Measurements from ENCODE around the gene TRIM47. TPM values are rescaled to one million over a fixed set of nuclear protein-coding genes. Genes with fewer than 3 reads are reported as not detected.

The TRIM47 gene
- total RNA-seq, 2 experiments from 2014 or later: 13.4 to 19.9 TPM

DNA sequence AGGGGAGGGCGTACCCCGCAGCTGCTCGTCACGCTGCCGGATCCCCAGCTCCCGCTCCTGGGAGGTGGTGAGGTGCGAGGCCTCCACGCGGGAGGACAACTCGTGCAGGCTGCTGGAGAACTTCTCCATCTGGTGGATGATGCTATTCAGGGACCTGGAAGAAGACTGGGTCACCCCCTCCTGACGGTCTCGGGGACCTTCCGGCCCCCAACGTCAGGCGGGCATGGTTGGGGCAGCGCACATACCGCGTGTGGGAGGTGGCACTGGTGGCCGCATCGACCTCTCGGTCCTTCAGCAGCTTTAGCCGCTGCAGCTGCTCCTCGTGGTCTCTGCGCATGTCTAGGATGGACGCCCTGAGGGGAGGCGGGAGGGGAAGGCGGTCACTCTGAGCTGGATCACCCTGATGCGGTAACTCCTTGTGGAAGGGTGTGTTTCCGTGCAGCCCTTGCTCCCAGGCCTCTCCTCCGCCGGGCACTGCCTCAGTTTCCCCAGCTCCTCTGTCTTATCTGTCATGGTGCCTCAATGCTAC lies 39.6 kb upstream of the TRIM47 start:
- no peak overlapping the region for H3K4me3 Mint-ChIP-seq
- H3K27me3 Mint-ChIP-seq: no peaks in the 10 kb centered on the region
- no peak overlapping the region for H3K27ac Mint-ChIP-seq
- ATAC-seq: no peak
- DNase-seq: no peak
- ChIA-PET CTCF (interaction anchor here (1.3 kb wide), 1 partner anchor 96 kb away, joined by 3 read pairs; no protein-coding TSS in a partner anchor), POLR2A (no interaction called here)
- intact Hi-C loops (cut with DNase I, micrococcal nuclease): no loop called here
- peaks cover 2% of the 10 kb centered on the region for H3K4me1 Mint-ChIP-seq
- no peaks in the 10 kb centered on the region for H3K9me3 Mint-ChIP-seq (ENCODE audit: low read depth)
- peaks cover 8% of the 10 kb centered on the region for H3K36me3 Mint-ChIP-seq (ENCODE audit: low read depth)

DNA sequence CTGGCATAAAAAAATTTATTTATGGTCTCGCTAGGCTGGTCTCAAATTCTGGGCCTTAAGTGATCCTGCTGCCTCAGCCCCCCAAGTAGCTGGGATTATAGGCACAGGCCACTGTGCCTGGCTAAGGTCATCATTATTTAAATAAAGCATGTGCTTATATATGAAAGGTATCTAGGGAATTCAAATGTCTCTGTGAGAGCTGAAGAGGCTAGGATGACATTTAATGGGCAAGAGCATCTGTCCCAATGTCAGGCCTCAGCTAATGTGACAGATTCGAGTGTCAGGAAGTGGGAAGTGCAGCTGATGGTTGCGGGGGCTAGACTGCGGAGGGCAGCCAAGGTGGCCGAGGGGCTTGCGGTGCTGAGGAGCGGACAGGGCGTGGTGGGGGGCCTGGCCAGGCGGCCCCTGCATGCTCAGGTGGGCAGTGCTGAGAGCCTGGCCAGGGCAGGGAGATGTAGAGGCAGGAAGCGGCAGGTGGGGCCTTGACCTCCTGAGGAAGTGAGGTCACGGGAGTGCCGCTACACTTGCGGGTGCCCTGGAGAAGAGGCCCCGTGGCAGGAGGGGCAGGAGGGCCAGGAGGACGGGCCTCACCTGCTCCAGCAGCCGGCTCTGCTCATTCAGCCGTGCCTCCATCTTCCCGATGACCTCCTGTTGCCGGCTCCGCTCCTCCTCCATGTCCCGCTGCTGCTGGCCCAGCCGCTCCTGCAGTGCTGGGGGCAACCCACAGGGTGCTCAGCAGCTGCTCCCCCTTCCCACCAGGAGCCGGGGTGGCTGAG lies 38.9 kb upstream of the TRIM47 start:
- H3K27ac Mint-ChIP-seq: no peak overlapping the region
- ATAC-seq (no peak), DNase-seq (no peak)
- peaks cover 2% of the 10 kb centered on the region for H3K4me1 Mint-ChIP-seq
- POLR2A ChIA-PET: no interaction called here
- no peaks in the 10 kb centered on the region for H3K9me3 Mint-ChIP-seq (ENCODE audit: low read depth)
- CTCF ChIA-PET: no interaction called here
- no peaks in the 10 kb centered on the region for H3K27me3 Mint-ChIP-seq
- intact Hi-C loops (cut with DNase I, micrococcal nuclease): no loop called here
- peaks cover 5% of the 10 kb centered on the region for H3K36me3 Mint-ChIP-seq (ENCODE audit: low read depth)
- H3K4me3 Mint-ChIP-seq: no peak overlapping the region

DNA sequence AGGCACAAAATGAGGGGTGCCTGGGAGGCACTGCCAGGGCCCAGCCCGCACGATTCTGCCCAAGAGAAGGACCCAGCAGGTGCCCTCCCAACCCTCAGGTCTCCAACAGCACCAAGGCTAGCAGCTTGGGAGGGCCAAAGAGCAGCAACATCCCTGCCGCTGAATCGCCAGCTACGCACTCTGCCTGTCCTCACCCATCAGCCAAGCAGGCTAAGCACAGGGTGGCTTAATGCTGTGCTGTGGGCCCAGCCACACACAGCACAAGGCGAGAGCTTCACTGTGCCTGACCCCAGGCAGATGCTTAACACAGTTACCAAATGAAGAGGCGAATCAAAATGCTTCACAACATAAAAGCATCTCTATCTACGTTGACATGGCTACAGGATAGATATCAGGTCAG lies 36.9 kb upstream of the TRIM47 start:
- ATAC-seq: no peak
- DNase-seq: no peak
- Mint-ChIP-seq H3K36me3 (ENCODE audit: low read depth) (peaks cover 5% of the 10 kb centered on the region), H3K4me1 (peaks cover 2% of the 10 kb centered on the region), H3K9me3 (ENCODE audit: low read depth) (no peaks in the 10 kb centered on the region), H3K4me3 (no peak overlapping the region), H3K27me3 (no peaks in the 10 kb centered on the region), H3K27ac (no peak overlapping the region)
- ChIA-PET POLR2A (no interaction called here), CTCF (interaction anchor here (1.1 kb wide), 2 partner anchors 10 to 12 kb away, joined by 3 read pairs; no protein-coding TSS in a partner anchor)
- intact Hi-C loops (cut with DNase I, micrococcal nuclease): no loop called here

DNA sequence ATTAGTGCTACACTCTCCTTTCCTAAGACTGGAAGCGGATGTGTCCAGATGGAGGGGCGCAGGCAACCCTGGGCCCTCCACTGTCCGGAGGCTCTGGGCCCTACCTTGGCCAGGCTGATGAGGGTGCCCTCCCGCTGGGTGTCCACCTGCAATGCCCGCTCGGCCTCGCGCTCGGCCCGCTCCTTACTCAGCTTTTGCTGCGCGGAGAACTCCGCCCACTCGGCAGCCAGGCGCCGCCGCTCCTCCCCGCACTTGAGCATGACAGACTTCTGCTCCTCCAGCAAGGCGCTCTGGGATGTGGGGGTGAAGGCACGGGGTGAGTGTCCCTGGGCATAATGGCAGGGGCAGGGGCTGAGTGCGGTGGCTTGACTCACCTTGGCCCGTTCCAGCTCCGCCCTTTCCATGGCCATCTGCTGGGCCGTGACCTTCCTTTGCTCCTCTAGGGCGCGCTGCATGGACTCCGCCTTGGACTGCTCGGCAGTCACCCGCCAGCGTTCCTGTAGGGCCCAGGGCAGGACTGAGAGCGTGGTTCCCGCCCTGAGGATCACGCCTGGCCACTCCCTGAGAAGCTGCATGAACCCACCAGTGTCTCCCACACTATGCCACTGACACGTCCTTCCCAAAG lies 36.4 kb upstream of the TRIM47 start:
- intact Hi-C loops (cut with DNase I, micrococcal nuclease): no loop called here
- no peaks in the 10 kb centered on the region for H3K9me3 Mint-ChIP-seq (ENCODE audit: low read depth)
- H3K27ac Mint-ChIP-seq: no peak overlapping the region
- ATAC-seq: no peak
- ChIA-PET POLR2A (no interaction called here), CTCF (interaction anchor here (1.1 kb wide), 1 partner anchor 9 kb away, joined by 3 read pairs; no protein-coding TSS in a partner anchor)
- no peak for DNase-seq
- H3K36me3 Mint-ChIP-seq (ENCODE audit: low read depth): peaks cover 5% of the 10 kb centered on the region
- H3K4me3 Mint-ChIP-seq: no peak overlapping the region
- no peaks in the 10 kb centered on the region for H3K27me3 Mint-ChIP-seq
- peaks cover 5% of the 10 kb centered on the region for H3K4me1 Mint-ChIP-seq

DNA sequence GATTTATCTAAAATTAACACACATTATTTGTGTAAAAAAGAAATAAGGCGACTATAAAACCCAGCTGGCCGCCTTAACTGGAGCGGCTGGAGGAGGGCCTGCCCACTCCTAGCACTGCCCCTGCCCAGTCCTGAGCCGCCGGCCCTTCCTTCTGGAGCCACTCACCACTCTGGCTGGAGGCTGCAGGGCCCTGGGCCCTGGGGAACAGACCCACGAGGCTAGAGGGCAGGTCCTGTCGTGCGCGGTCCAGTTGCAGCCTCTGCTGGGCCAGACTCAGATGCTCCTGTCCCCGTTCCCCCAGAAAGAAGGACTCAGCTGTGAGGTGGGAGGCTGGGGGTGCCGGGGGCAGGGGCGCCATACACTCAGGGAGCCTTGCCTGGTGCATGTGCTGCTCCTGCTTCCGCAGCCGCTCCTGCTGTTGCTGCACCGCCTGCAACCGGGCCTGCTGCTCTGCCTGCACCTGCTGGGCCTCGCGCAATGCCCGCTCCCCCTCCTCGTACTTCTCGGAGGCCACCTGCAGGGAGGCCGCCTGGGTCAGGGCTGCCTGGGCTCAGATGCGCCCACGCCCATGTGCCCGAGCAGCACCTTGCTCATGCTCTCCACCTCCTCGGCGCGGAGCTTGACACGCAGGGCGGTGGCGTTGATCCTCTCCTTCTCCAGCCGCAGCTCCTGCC lies 35.3 kb upstream of the TRIM47 start:
- H3K27ac Mint-ChIP-seq: no peak overlapping the region
- POLR2A ChIA-PET: interaction anchor here (0.6 kb wide), 1 partner anchor 41 kb away, joined by 6 read pairs; no protein-coding TSS in a partner anchor
- CTCF ChIA-PET: no interaction called here
- peaks cover 5% of the 10 kb centered on the region for H3K4me1 Mint-ChIP-seq
- ATAC-seq (no peak), DNase-seq (no peak)
- H3K4me3 Mint-ChIP-seq: no peak overlapping the region
- H3K27me3 Mint-ChIP-seq: no peaks in the 10 kb centered on the region
- intact Hi-C loops (cut with DNase I, micrococcal nuclease): no loop called here
- no peaks in the 10 kb centered on the region for H3K9me3 Mint-ChIP-seq (ENCODE audit: low read depth)
- peaks cover 5% of the 10 kb centered on the region for H3K36me3 Mint-ChIP-seq (ENCODE audit: low read depth)

DNA sequence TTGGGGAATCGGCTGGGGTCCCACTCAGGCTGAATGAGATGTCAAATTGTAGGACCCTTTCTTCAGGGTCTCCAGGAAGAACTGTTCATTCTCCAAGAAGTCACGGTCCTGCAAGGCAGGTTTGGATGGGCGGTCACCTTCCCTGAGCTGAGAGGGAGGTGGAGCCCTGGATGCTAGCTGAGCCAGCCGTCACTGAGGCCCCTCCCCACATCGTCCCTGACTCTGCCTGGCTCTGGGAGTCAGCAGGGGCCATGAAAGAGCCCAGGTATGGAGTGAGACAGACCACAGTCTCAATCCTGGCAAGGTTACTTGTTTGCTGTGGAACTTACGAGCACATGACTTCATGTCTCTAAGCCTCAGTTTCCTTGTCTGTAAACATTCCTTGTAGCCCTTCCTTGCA lies 32.3 kb upstream of the TRIM47 start:
- intact Hi-C loops (cut with DNase I, micrococcal nuclease): no loop called here
- POLR2A ChIA-PET: no interaction called here
- no peak for DNase-seq
- Mint-ChIP-seq H3K9me3 (ENCODE audit: low read depth) (no peaks in the 10 kb centered on the region), H3K27ac (no peak overlapping the region), H3K4me3 (no peak overlapping the region), H3K27me3 (no peaks in the 10 kb centered on the region), H3K4me1 (peaks cover 3% of the 10 kb centered on the region), H3K36me3 (ENCODE audit: low read depth) (peaks cover 2% of the 10 kb centered on the region)
- ATAC-seq: no peak
- CTCF ChIA-PET: interaction anchor here (0.8 to 2.2 kb wide), 6 partner anchors 47 to 104 kb away, joined by 3 to 9 read pairs (median 4); no protein-coding TSS in a partner anchor

DNA sequence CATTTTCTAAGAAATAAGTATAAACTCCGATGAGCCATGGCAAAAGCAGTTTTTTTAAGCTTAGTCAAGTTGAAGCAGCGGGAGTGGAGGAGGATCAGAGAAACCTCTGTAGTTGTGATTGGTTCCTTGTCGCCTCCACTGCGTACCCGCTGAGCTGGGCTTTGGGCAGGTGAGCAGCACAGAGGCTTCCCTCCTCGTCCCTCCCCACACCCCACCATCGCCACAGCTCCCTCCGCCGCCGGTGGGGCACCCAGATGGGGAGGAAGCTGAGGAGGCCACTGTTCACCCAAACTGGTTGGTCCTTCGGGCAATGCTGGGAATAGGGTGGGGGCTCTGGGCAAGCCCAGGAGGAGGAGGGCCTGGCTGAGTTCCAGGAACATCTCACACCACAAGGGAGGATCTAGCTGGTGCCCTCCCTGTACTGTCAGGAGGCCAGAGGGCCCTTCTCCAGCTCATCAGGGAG lies 31.5 kb upstream of the TRIM47 start:
- peaks cover 7% of the 10 kb centered on the region for H3K4me1 Mint-ChIP-seq
- H3K27me3 Mint-ChIP-seq: no peaks in the 10 kb centered on the region
- ATAC-seq: no peak
- POLR2A ChIA-PET: interaction anchor here (0.8 kb wide), 1 partner anchor 92 kb away, joined by 3 read pairs; no protein-coding TSS in a partner anchor
- CTCF ChIA-PET: interaction anchor here (0.5 to 2.2 kb wide), 11 partner anchors 16 to 393 kb away, joined by 3 to 9 read pairs (median 3); no protein-coding TSS in a partner anchor
- H3K9me3 Mint-ChIP-seq (ENCODE audit: low read depth): no peaks in the 10 kb centered on the region
- peaks cover 2% of the 10 kb centered on the region for H3K36me3 Mint-ChIP-seq (ENCODE audit: low read depth)
- intact Hi-C loops (cut with DNase I, micrococcal nuclease): loop anchor here (5.0 to 10.0 kb wide), 2 partner anchors 92 to 365 kb away; partner anchors contain the start of gene CDK3 (in 1 of the 2)
- DNase-seq: no peak
- no peak overlapping the region for H3K4me3 Mint-ChIP-seq
- H3K27ac Mint-ChIP-seq: no peak overlapping the region

DNA sequence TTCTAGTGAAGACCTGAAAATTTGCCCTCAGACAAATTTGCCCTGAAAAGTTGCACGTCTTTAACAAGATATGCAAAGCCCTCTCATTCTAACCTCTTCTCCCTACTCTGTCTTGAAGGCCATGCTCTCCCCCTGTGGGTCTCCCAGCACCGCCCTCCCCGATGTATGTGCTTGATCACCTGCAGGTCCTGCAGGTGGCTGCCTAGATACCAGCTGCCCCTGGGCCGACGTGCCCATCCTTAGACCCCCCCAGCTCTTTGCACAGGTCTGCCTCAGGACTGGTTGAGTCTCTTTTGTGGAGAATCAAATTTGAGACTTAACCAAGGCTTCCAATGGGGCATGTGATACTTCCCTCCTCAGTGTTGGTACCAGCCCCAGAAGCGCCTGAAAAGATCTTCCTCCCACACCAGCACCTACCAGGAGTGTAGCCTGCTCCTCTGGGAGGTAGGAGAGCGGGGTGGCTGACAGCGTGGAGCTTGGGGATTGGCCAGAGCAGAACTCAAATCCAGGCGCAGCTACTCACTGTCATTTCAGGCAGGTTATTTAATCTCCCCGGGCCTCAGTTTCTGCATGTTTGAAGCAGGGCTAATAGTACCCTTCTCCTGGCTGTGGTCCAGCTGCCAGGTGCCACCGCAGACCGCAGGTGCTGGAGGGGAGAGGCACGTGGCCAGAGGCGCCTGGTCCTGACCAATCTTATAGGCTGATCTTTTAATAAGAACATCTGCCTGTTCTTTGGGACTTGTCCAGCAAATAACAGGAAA lies 30.9 kb upstream of the TRIM47 start:
- H3K9me3 Mint-ChIP-seq (ENCODE audit: low read depth): no peaks in the 10 kb centered on the region
- no peaks in the 10 kb centered on the region for H3K27me3 Mint-ChIP-seq
- intact Hi-C loops (cut with DNase I, micrococcal nuclease): loop anchor here (5.0 to 10.0 kb wide), 2 partner anchors 93 to 366 kb away; partner anchors contain the start of gene CDK3 (in 1 of the 2)
- CTCF ChIA-PET: interaction anchor here (0.5 to 2.2 kb wide), 11 partner anchors 17 to 394 kb away, joined by 3 to 9 read pairs (median 3); no protein-coding TSS in a partner anchor
- ATAC-seq: no peak
- peaks cover 7% of the 10 kb centered on the region for H3K4me1 Mint-ChIP-seq
- no peak overlapping the region for H3K27ac Mint-ChIP-seq
- H3K4me3 Mint-ChIP-seq: no peak overlapping the region
- no peak for DNase-seq
- H3K36me3 Mint-ChIP-seq (ENCODE audit: low read depth): peaks cover 2% of the 10 kb centered on the region
- POLR2A ChIA-PET: interaction anchor here (0.8 kb wide), 1 partner anchor 93 kb away, joined by 3 read pairs; no protein-coding TSS in a partner anchor

DNA sequence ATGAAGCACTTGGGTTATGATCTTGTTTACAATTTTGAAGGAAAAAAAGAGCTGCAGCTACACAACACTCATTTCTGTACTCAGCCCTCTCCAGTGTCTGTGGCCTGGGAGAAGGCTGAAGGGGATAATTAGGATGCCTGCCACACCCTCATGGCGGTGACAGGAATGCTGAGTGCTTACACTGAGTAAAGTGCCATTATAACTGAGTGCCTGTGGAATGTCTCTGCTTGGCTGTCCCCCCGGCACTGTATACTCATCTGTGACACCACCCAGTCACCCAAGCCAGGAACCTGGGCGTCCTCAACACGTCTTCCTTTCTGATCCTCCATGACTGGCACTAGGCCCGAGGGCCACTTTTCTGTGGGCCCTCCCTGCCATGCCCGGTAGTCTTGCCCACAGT lies 29.8 kb upstream of the TRIM47 start:
- intact Hi-C loops (cut with DNase I, micrococcal nuclease): loop anchor here (5.0 to 10.0 kb wide), 2 partner anchors 94 to 367 kb away; partner anchors contain the start of gene CDK3 (in 1 of the 2)
- Mint-ChIP-seq H3K4me3 (no peak overlapping the region), H3K9me3 (ENCODE audit: low read depth) (no peaks in the 10 kb centered on the region), H3K27ac (no peak overlapping the region), H3K4me1 (peaks cover 7% of the 10 kb centered on the region), H3K36me3 (ENCODE audit: low read depth) (no peaks in the 10 kb centered on the region), H3K27me3 (no peaks in the 10 kb centered on the region)
- DNase-seq (no peak), ATAC-seq (no peak)
- CTCF ChIA-PET: no interaction called here
- POLR2A ChIA-PET: no interaction called here

DNA sequence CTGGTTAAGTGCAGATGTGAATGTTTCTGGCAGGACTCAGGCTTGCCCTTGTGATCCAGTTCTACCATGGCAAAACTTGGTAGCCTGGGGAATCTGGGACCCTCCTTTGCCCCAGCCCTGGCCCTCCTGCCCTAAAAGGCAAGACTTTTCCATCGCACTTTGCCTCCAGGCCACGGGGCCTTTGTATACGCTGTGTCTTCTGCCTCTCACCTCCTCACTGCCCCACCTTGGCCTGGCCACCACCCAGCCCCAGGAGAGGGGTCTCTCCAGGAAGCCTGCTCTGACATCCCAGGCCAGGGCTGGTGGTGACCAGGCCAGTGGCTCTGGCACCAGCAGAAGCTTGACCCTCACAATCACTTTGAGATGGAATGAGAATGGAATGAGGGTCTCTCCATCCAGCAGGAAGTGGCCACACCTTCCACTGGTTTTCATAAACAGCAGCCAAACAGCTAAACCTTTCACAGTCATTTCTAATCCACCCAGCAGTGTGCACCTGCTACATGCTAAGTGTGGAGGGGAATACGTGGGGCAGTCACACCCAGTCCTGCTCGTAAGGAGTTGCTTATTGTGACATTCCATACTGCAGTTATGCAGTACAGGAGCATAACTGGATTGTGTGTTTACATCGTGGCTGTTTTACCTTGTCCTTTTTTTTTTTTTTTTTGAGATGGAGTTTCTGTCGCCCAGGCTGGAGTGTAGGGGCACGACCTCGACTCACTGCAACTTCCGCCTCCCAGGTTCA lies 27.9 kb upstream of the TRIM47 start:
- POLR2A ChIA-PET: interaction anchor here (0.6 to 0.7 kb wide), 2 partner anchors 209 to 240 kb away, joined by 3 read pairs; no protein-coding TSS in a partner anchor

More for the DNA sequence above, 27.9 kb upstream of the TRIM47 start:
- H3K4me1 Mint-ChIP-seq: peaks cover 7% of the 10 kb centered on the region
- H3K36me3 Mint-ChIP-seq (ENCODE audit: low read depth): no peaks in the 10 kb centered on the region
- no peak for DNase-seq
- no peaks in the 10 kb centered on the region for H3K27me3 Mint-ChIP-seq
- CTCF ChIA-PET: interaction anchor here (0.6 to 3.4 kb wide), 16 partner anchors 12 to 781 kb away, joined by 3 to 38 read pairs (median 4); partner anchors contain the start of gene TRIM47
- intact Hi-C loops (cut with DNase I, micrococcal nuclease): loop anchor here (5.0 to 10.0 kb wide), 2 partner anchors 96 to 368 kb away; partner anchors contain the start of gene CDK3 (in 1 of the 2)
- H3K27ac Mint-ChIP-seq: peak overlapping the region; percentile 16
- no peak overlapping the region for H3K4me3 Mint-ChIP-seq
- ATAC-seq: no peak
- no peaks in the 10 kb centered on the region for H3K9me3 Mint-ChIP-seq (ENCODE audit: low read depth)

Data from activated CD4-positive, alpha-beta T cell treated with anti-CD3 and anti-CD28 coated beads for 36 hours (primary cell).